Astrocyte (in vitro differentiated cells and primary cell): Measurements from ENCODE around the gene DYSF. TPM values are rescaled to one million over a fixed set of nuclear protein-coding genes. Genes with fewer than 3 reads are reported as not detected.
A peak's percentile ranks its signal among the peaks of the same experiment; 100 is the strongest.

Experiments
- DNase-seq: peaks from one replicate; pipeline ENCODE4 v3.0.0-alpha.2; 2010; ENCODE audit warnings: low read depth
- FAIRE-seq: peaks from 2 replicates; lab custom pipeline; 2011; peaks lifted over from hg19 to GRCh38; lab: Jason Lieb, UNC
- H2AFZ ChIP-seq: 2 replicates; pipeline ENCODE4 v1.6.0; 2012; ENCODE audit warnings: low read depth, low read length, inconsistent platforms
- H3K27ac ChIP-seq: 2 replicates; pipeline ENCODE4 v1.5.1; 2011; ENCODE audit warnings: low read depth, low read length, inconsistent platforms
- H3K27me3 ChIP-seq: 2 replicates; pipeline ENCODE4 v1.6.0; 2011; ENCODE audit warnings: low read length, inconsistent platforms; ENCODE audit not compliant: insufficient read depth
- H3K36me3 ChIP-seq: 2 replicates; pipeline ENCODE4 v1.5.1; 2011; ENCODE audit warnings: low read length, inconsistent platforms; ENCODE audit not compliant: insufficient read depth
- H3K4me1 ChIP-seq: 2 replicates; pipeline ENCODE4 v1.5.1; 2011; ENCODE audit warnings: low read length, inconsistent platforms; ENCODE audit not compliant: insufficient read depth
- H3K4me2 ChIP-seq: 2 replicates; pipeline ENCODE4 v1.6.0; 2012; ENCODE audit warnings: low read length, inconsistent platforms
- H3K4me3 ChIP-seq: 2 replicates; pipeline ENCODE4 v1.5.1; 2011; ENCODE audit warnings: low read depth, mild to moderate bottlenecking, low read length, inconsistent platforms; ENCODE audit not compliant: insufficient read depth
- H3K79me2 ChIP-seq: 2 replicates; pipeline ENCODE4 v1.6.0; 2012; ENCODE audit warnings: mild to moderate bottlenecking, low read length, inconsistent platforms; ENCODE audit not compliant: insufficient read depth
- H3K9ac ChIP-seq: 2 replicates; pipeline ENCODE4 v1.6.0; 2012; ENCODE audit warnings: mild to moderate bottlenecking, low read length, inconsistent platforms
- H3K9me3 ChIP-seq: 2 replicates; pipeline ENCODE4 v1.5.1; 2012; ENCODE audit warnings: low read depth, mild to moderate bottlenecking, low read length, inconsistent platforms; ENCODE audit not compliant: insufficient read depth
- H4K20me1 ChIP-seq: 2 replicates; pipeline ENCODE4 v1.6.0; 2012; ENCODE audit warnings: low read length, inconsistent platforms; ENCODE audit not compliant: insufficient read depth
- H3K27ac Mint-ChIP-seq: one replicate; pipeline ENCODE4 v1.8.0; 2021; ENCODE audit warnings: mild to moderate bottlenecking, mixed read lengths; ENCODE audit not compliant: unreplicated experiment
- H3K27me3 Mint-ChIP-seq: one replicate; pipeline ENCODE4 v1.8.0; 2021; ENCODE audit warnings: low read depth, mixed read lengths; ENCODE audit not compliant: unreplicated experiment
- H3K36me3 Mint-ChIP-seq: one replicate; pipeline ENCODE4 v1.8.0; 2021; ENCODE audit warnings: low read depth, mixed read lengths; ENCODE audit not compliant: unreplicated experiment
- H3K4me1 Mint-ChIP-seq: one replicate; pipeline ENCODE4 v1.8.0; 2021; ENCODE audit warnings: low read depth, mixed read lengths; ENCODE audit not compliant: unreplicated experiment
- H3K4me3 Mint-ChIP-seq: one replicate; pipeline ENCODE4 v1.8.0; 2021; ENCODE audit warnings: mild to moderate bottlenecking, moderate library complexity, mixed read lengths; ENCODE audit not compliant: unreplicated experiment
- H3K9me3 Mint-ChIP-seq: one replicate; pipeline ENCODE4 v1.8.0; 2021; ENCODE audit warnings: mild to moderate bottlenecking, mixed read lengths; ENCODE audit not compliant: unreplicated experiment
- CTCF ChIP-seq: IDR thresholded peaks from 2 replicates; pipeline ENCODE4 v1.5.1; 2011; ENCODE audit warnings: low read depth, mild to moderate bottlenecking, inconsistent platforms, low read length, moderate library complexity; ENCODE audit not compliant: insufficient read depth
- EZH2 ChIP-seq: IDR thresholded peaks from 2 replicates; pipeline ENCODE4 v1.6.1; 2012; ENCODE audit warnings: mild to moderate bottlenecking, low read length, inconsistent platforms; ENCODE audit not compliant: insufficient read depth
- total RNA-seq: library from RNA; stranded (reverse); gene quantifications from 2 replicates; pipeline ENCODE4 v1.2.1, GENCODE V29; 2021

The DYSF gene
- total RNA-seq, 1 donor from 2014 or later: 123 TPM

- H2AFZ ChIP-seq: no peak overlapping the region
- H3K9me3 Mint-ChIP-seq: peaks cover 2% of the 10 kb centered on the region
- peaks cover 3% of the 10 kb centered on the region for H3K4me1 ChIP-seq
- FAIRE-seq (no peak), DNase-seq (no peak)
- H3K4me2 ChIP-seq: no peak overlapping the region
- no peak overlapping the region for H3K27ac ChIP-seq
- no peak overlapping the region for H3K4me3 ChIP-seq
- no peaks in the 10 kb centered on the region for H4K20me1 ChIP-seq
- peaks cover 10% of the 10 kb centered on the region for H3K27me3 ChIP-seq
- H3K4me3 Mint-ChIP-seq: no peak overlapping the region
- no peaks in the 10 kb centered on the region for H3K36me3 ChIP-seq
- H3K27me3 Mint-ChIP-seq: peaks cover 56% of the 10 kb centered on the region
- no peaks in the 10 kb centered on the region for H3K79me2 ChIP-seq
- TF ChIP-seq CTCF (no peak), EZH2 (no peak)
- peaks cover 5% of the 10 kb centered on the region for H3K36me3 Mint-ChIP-seq
- H3K4me1 Mint-ChIP-seq: peaks cover 8% of the 10 kb centered on the region
- no peaks in the 10 kb centered on the region for H3K9me3 ChIP-seq
- no peak overlapping the region for H3K9ac ChIP-seq
- H3K27ac Mint-ChIP-seq: no peak overlapping the region
Measured at GRCh38 chr2:71700041-71700657, 246.8 kb downstream of the DYSF start.

GRCh38 chr2:71700658-71701397, 247.5 kb downstream of the DYSF start:
- peaks cover 3% of the 10 kb centered on the region for H3K4me1 ChIP-seq
- no peak overlapping the region for H3K9ac ChIP-seq
- DNase-seq: peak; percentile 28
- no peaks in the 10 kb centered on the region for H3K9me3 ChIP-seq
- TF ChIP-seq CTCF (no peak), EZH2 (no peak)
- peaks cover 10% of the 10 kb centered on the region for H3K27me3 ChIP-seq
- H3K4me3 Mint-ChIP-seq: no peak overlapping the region
- H3K4me1 Mint-ChIP-seq: peaks cover 8% of the 10 kb centered on the region
- FAIRE-seq: no peak
- H3K4me2 ChIP-seq: no peak overlapping the region
- H3K36me3 ChIP-seq: no peaks in the 10 kb centered on the region
- no peak overlapping the region for H3K4me3 ChIP-seq
- H3K27ac ChIP-seq: no peak overlapping the region
- no peak overlapping the region for H3K27ac Mint-ChIP-seq
- H4K20me1 ChIP-seq: no peaks in the 10 kb centered on the region
- H3K27me3 Mint-ChIP-seq: peaks cover 59% of the 10 kb centered on the region
- H3K36me3 Mint-ChIP-seq: peaks cover 5% of the 10 kb centered on the region
- no peak overlapping the region for H2AFZ ChIP-seq
- H3K9me3 Mint-ChIP-seq: peaks cover 2% of the 10 kb centered on the region
- no peaks in the 10 kb centered on the region for H3K79me2 ChIP-seq
